Effector memory CD4-positive, alpha-beta T cell (primary cell): Measurements from ENCODE around the gene C5.

Experiments
- DNase-seq, 3 donors: peaks; one replicate each; pipeline ENCODE4 v3.0.0-alpha.2; 2020
- H3K27ac ChIP-seq: 2 replicates; pipeline ENCODE4 v1.7.0; 2013; ENCODE audit warnings: mild to moderate bottlenecking, low read length, moderate library complexity; ENCODE audit not compliant: insufficient read depth, poor library complexity, severe bottlenecking
- H3K27me3 ChIP-seq: replicated peaks from 2 replicates; pipeline ENCODE4 v1.7.0; 2013; ENCODE audit warnings: mild to moderate bottlenecking, low read length; ENCODE audit not compliant: insufficient read depth, control insufficient read depth, poor library complexity, severe bottlenecking
- H3K36me3 ChIP-seq: 2 replicates; pipeline ENCODE4 v1.7.0; 2013; ENCODE audit warnings: mild to moderate bottlenecking, low read length, moderate library complexity; ENCODE audit not compliant: control insufficient read depth, insufficient read depth
- H3K4me1 ChIP-seq: 2 replicates; pipeline ENCODE4 v1.7.0; 2013; ENCODE audit warnings: low read length, mild to moderate bottlenecking; ENCODE audit not compliant: control insufficient read depth, insufficient read depth, poor library complexity, severe bottlenecking
- H3K4me3 ChIP-seq: 2 replicates; pipeline ENCODE4 v1.7.0; 2013; ENCODE audit warnings: low read length, low read depth, mild to moderate bottlenecking; ENCODE audit not compliant: insufficient read depth, poor library complexity, severe bottlenecking
- H3K9me3 ChIP-seq: 2 replicates; pipeline ENCODE4 v1.7.0; 2013; ENCODE audit warnings: mild to moderate bottlenecking, low read length, moderate library complexity; ENCODE audit not compliant: control insufficient read depth

C5 gene

GRCh38 chr9:120921661-120922181, 128.4 kb downstream of the C5 start:
- Histone ChIP-seq H3K27ac (peak overlapping the region; percentile 100), H3K4me1 (peaks cover 92% of the 10 kb centered on the region), H3K4me3 (peak overlapping the region; percentile 71), H3K36me3 (peaks cover 24% of the 10 kb centered on the region), H3K27me3 (no peaks in the 10 kb centered on the region), H3K9me3 (no peaks in the 10 kb centered on the region)
- DNase-seq, result no peak

DNA sequence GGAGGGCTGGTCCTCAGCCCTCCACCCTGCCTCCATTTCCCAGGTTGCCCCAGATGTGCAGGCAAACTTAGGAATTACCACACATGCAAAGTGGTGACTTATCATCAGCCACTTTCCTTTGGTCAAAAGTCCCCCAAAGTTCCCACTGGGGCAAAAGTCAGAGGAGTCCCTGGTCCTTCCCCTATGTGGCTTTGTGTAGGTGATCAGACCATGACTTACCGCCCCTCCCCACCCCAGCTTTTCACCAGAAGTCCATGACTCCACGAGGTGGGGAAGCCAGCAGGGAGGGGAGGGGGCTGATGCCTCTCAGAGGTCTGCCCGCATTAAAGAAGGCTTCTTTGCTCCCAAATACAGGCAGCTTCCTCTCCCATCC, 129.3 kb downstream of the C5 start:
- H3K9me3 ChIP-seq, result no peaks in the 10 kb centered on the region
- no peaks in the 10 kb centered on the region for H3K27me3 ChIP-seq
- peaks cover 24% of the 10 kb centered on the region for H3K36me3 ChIP-seq
- DNase-seq, result no peak
- H3K4me1 ChIP-seq, result peaks cover 92% of the 10 kb centered on the region
- peak overlapping the region; percentile 71 for H3K4me3 ChIP-seq
- peak overlapping the region; percentile 100 for H3K27ac ChIP-seq

DNA sequence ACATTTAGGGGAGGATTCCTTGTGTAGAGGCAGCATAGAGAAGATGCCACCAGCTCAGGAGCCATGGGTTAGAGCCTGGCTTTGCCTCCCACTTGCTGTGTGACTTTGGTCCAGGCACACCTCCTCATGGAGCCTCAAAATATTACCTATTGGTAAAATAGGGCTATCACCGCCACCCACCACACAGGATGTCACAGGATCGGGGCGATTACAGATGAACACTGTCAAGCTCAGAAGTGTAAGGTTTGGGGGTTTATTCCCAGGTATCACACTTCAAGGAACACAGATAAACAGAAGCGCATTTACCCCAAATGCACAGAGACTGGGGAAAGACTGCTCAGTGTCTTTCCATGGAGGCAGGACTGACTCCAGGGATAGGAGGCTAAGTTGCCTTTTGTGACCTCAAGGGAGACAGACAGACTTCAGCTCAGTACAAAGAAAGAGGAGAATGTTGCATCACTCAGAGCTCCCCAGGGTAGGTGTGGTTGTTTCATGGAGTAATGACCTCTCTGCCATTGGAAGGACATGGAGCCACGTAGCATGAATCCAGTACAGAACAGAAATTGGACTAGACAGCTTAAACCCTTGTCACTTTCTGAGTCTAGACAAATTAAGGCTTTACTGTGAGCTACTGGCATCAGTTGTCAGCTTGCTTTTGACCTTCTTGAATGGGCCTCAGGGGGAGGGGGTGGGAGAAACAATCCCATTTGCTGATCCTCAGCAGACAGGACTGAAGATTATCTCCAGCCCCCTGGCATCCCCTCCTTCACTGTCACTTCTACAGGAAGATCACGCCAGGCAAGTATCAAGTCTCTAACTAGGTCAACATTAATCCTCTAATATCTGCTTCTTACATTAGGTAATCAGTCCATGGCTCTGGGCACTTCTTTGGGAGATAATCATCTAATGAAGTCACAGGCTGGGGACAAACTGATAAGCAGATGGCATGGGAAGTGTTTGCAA, 130.0 kb downstream of the C5 start:
- no peaks in the 10 kb centered on the region for H3K9me3 ChIP-seq
- peaks cover 87% of the 10 kb centered on the region for H3K4me1 ChIP-seq
- no peak for DNase-seq
- H3K27me3 ChIP-seq, result no peaks in the 10 kb centered on the region
- H3K4me3 ChIP-seq, result peak overlapping the region; percentile 71
- H3K36me3 ChIP-seq, result peaks cover 30% of the 10 kb centered on the region
- peak overlapping the region; percentile 100 for H3K27ac ChIP-seq

GRCh38 chr9:120918931-120919842, 130.9 kb downstream of the C5 start:
- peak overlapping the region; percentile 71 for H3K4me3 ChIP-seq
- no peak for DNase-seq
- H3K4me1 ChIP-seq, result peaks cover 81% of the 10 kb centered on the region
- H3K36me3 ChIP-seq, result peaks cover 38% of the 10 kb centered on the region
- H3K27ac ChIP-seq, result peak overlapping the region; percentile 100
- H3K9me3 ChIP-seq, result no peaks in the 10 kb centered on the region
- no peaks in the 10 kb centered on the region for H3K27me3 ChIP-seq

DNA sequence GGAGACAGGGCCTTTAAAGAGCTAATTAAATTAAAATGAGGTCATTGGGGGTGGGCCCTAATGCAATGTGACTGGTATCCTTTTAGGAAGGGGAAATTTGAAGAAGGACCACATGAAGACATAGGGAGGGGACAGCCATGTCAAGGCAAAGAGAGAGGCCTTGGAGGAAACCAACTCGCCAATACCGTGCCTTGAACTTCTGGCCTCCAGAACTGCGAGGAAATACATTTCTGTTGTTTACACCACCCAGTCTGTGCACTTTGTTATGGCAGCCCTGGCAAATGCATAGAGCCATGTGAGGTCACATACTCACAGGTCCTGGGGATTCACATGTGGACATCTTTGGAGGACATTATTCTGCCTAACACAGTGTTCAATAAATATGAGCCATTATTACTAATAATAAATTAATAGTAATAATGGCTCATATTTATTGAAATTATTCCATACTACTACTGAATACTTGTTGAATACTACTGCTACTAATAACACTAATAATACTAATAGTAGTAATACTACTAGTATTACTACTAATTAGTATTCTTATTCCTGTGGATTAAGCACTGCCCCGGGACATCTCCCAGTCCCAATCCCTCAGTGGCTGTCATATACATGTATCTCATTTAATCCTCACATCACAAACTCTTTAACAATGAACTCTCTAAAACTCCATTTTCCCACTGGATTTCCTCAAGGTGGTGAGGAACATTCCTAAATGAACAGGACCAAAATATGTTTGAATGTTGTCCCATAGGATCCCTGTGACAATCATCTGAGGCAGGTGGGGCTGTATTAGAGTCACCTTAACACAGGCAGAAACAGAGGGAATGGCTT, 131.9 kb downstream of the C5 start:
- H3K27me3 ChIP-seq, result no peaks in the 10 kb centered on the region
- H3K4me3 ChIP-seq, result no peak overlapping the region
- DNase-seq, result no peak
- H3K4me1 ChIP-seq, result peaks cover 79% of the 10 kb centered on the region
- H3K36me3 ChIP-seq, result peaks cover 49% of the 10 kb centered on the region
- peak overlapping the region; percentile 100 for H3K27ac ChIP-seq
- no peaks in the 10 kb centered on the region for H3K9me3 ChIP-seq

GRCh38 chr9:120916991-120917880, 132.8 kb downstream of the C5 start:
- Histone ChIP-seq H3K27me3 (no peaks in the 10 kb centered on the region), H3K4me1 (peaks cover 70% of the 10 kb centered on the region), H3K9me3 (no peaks in the 10 kb centered on the region), H3K27ac (peak overlapping the region; percentile 49), H3K4me3 (no peak overlapping the region), H3K36me3 (peaks cover 54% of the 10 kb centered on the region)
- no peak for DNase-seq

- H3K4me1 ChIP-seq, result peaks cover 64% of the 10 kb centered on the region
- no peak for DNase-seq
- peak overlapping the region; percentile 49 for H3K27ac ChIP-seq
- no peaks in the 10 kb centered on the region for H3K27me3 ChIP-seq
- peaks cover 60% of the 10 kb centered on the region for H3K36me3 ChIP-seq
- no peak overlapping the region for H3K4me3 ChIP-seq
- no peaks in the 10 kb centered on the region for H3K9me3 ChIP-seq
Measured at GRCh38 chr9:120916588-120916987, 133.5 kb downstream of the C5 start.

GRCh38 chr9:120915854-120916470, 134.1 kb downstream of the C5 start:
- H3K4me3 ChIP-seq, result no peak overlapping the region
- peaks cover 60% of the 10 kb centered on the region for H3K4me1 ChIP-seq
- no peak for DNase-seq
- no peaks in the 10 kb centered on the region for H3K27me3 ChIP-seq
- H3K27ac ChIP-seq, result peak overlapping the region; percentile 49
- no peaks in the 10 kb centered on the region for H3K9me3 ChIP-seq
- peaks cover 67% of the 10 kb centered on the region for H3K36me3 ChIP-seq
